ENCODE data around the gene ZFHX3.
A peak's percentile ranks its signal among the peaks of the same experiment; 100 is the strongest.

The ZFHX3 gene

GRCh38 chr16:72921106-72921505 lies 126.8 kb downstream of the ZFHX3 start:
- DNase-seq (ENCODE audit: insufficient read length, low spot score) = no peak
- FAIRE-seq = no peak

- DNase-seq (ENCODE audit: insufficient read length, low spot score) (no peak), FAIRE-seq (no peak)
Observed at GRCh38 chr16:72917051-72917450, 130.9 kb downstream of the ZFHX3 start.

GRCh38 chr16:72915331-72915730 lies 132.6 kb downstream of the ZFHX3 start:
- FAIRE-seq (no peak), DNase-seq (ENCODE audit: insufficient read length, low spot score) (no peak)

- FAIRE-seq = no peak
- DNase-seq (ENCODE audit: insufficient read length, low spot score) = no peak
Observed at GRCh38 chr16:72913551-72913950, 134.4 kb downstream of the ZFHX3 start.

- DNase-seq (ENCODE audit: insufficient read length, low spot score) (no peak), FAIRE-seq (no peak)
Observed at GRCh38 chr16:72911971-72912370, 136.0 kb downstream of the ZFHX3 start.

GRCh38 chr16:72910875-72911274 lies 137.1 kb downstream of the ZFHX3 start:
- DNase-seq (ENCODE audit: insufficient read length, low spot score) (no peak), FAIRE-seq (no peak)

GRCh38 chr16:72910381-72910780 lies 137.5 kb downstream of the ZFHX3 start:
- FAIRE-seq (no peak), DNase-seq (ENCODE audit: insufficient read length, low spot score) (no peak)

GRCh38 chr16:72909196-72909595 lies 138.7 kb downstream of the ZFHX3 start:
- DNase-seq (ENCODE audit: insufficient read length, low spot score) = no peak
- no peak for FAIRE-seq

- FAIRE-seq = peak; percentile 28
- no peak for DNase-seq (ENCODE audit: insufficient read length, low spot score)
Observed at GRCh38 chr16:72908362-72909167, 139.4 kb downstream of the ZFHX3 start.

GRCh38 chr16:72905581-72905980 lies 142.3 kb downstream of the ZFHX3 start:
- DNase-seq (ENCODE audit: insufficient read length, low spot score) = peak; percentile 14
- FAIRE-seq = peak; percentile 83

GRCh38 chr16:72903176-72903575 lies 144.8 kb downstream of the ZFHX3 start:
- no peak for DNase-seq (ENCODE audit: insufficient read length, low spot score)
- no peak for FAIRE-seq

GRCh38 chr16:72902206-72902605 lies 145.7 kb downstream of the ZFHX3 start:
- DNase-seq (ENCODE audit: insufficient read length, low spot score) (no peak), FAIRE-seq (no peak)

GRCh38 chr16:72901000-72901627 lies 146.8 kb downstream of the ZFHX3 start:
- DNase-seq (ENCODE audit: insufficient read length, low spot score) = no peak
- no peak for FAIRE-seq

- FAIRE-seq (no peak), DNase-seq (ENCODE audit: insufficient read length, low spot score) (no peak)
Observed at GRCh38 chr16:72898216-72898825, 149.6 kb downstream of the ZFHX3 start.

- DNase-seq (ENCODE audit: insufficient read length, low spot score) (no peak), FAIRE-seq (no peak)
Observed at GRCh38 chr16:72897707-72898106, 150.2 kb downstream of the ZFHX3 start.

- no peak for DNase-seq (ENCODE audit: insufficient read length, low spot score)
- no peak for FAIRE-seq
Observed at GRCh38 chr16:72896485-72897118, 151.3 kb downstream of the ZFHX3 start.

- DNase-seq (ENCODE audit: insufficient read length, low spot score) (no peak), FAIRE-seq (no peak)
Observed at GRCh38 chr16:72895951-72896350, 152.0 kb downstream of the ZFHX3 start.

- FAIRE-seq = no peak
- no peak for DNase-seq (ENCODE audit: insufficient read length, low spot score)
Observed at GRCh38 chr16:72894293-72895151, 153.4 kb downstream of the ZFHX3 start.

GRCh38 chr16:72891291-72892227 lies 156.4 kb downstream of the ZFHX3 start:
- peak; percentile 36 for FAIRE-seq
- DNase-seq (ENCODE audit: insufficient read length, low spot score) = no peak

Measured in HTR-8/SVneo (cell line).